Measurements from ENCODE around the gene EML3. TPM values are rescaled to one million over a fixed set of nuclear protein-coding genes. Genes with fewer than 3 reads are reported as not detected.
"Not testable (repeated sequence)": the region's sequence is repeated elsewhere in the genome, so short reads cannot be mapped to it uniquely, and the experiment has no call there.

Gene EML3
- total RNA-seq, 6 donors from 2014 or later: 31.0 to 148 (median 71.0) TPM

- Histone ChIP-seq H3K9me3 (no peaks in the 10 kb centered on the region), H3K4me3 (no peak overlapping the region), H3K27me3 (no peaks in the 10 kb centered on the region), H3K36me3 (peaks cover 8 to 53% (median 43%) of the 10 kb centered on the region in 4 donors), H3K4me1 (peaks cover 37 to 44% (median 38%) of the 10 kb centered on the region in 4 donors), H3K27ac (peak overlapping the region; percentile 74 to 84 (median 78))
- 39 to 52% methylated on average over 2 of the region's 2 CpGs for WGBS, 2 donors
- peak; percentile 86 to 94 for ATAC-seq (ENCODE audit: low FRiP score in 2 of 2)
- DNase-seq: peak in 1 of 2 donors; percentile 96
- TF ChIP-seq POLR2AphosphoS5 (IDR thresholded peaks at IDR 0.05) (peak; percentile 54 to 77), POLR2A (IDR thresholded peaks at IDR 0.05) (no peak), EP300 (IDR thresholded peaks at IDR 0.05) (peak in 2 of 4 donors; percentile 38 to 43), CTCF (IDR thresholded peaks at IDR 0.05) (peak; percentile 79 to 92 (median 86))
Measured at GRCh38 chr11:62560566-62561103, 51.9 kb downstream of the EML3 start.

- not testable (repeated sequence) for H3K27me3 ChIP-seq; H3K4me3 ChIP-seq; ATAC-seq (ENCODE audit: low FRiP score in 2 of 2); H3K9me3 ChIP-seq; DNase-seq
- 84 to 96% methylated on average over 5 of the region's 5 CpGs for WGBS, 2 donors
- H3K4me1 ChIP-seq: peaks cover 47 to 54% (median 48%) of the 10 kb centered on the region in 4 donors
- peak overlapping the region; percentile 52 to 84 (median 70) for H3K27ac ChIP-seq
- H3K36me3 ChIP-seq: peaks cover 8 to 43% (median 34%) of the 10 kb centered on the region in 4 donors
Measured at GRCh38 chr11:62559626-62560025, 52.9 kb downstream of the EML3 start.

GRCh38 chr11:62559204-62559603 is 53.4 kb downstream of the EML3 start:
- Histone ChIP-seq H3K4me1 (peaks cover 51 to 58% (median 52%) of the 10 kb centered on the region in 4 donors), H3K27ac (peak overlapping the region; percentile 52 to 84 (median 70)), H3K36me3 (peaks cover 8 to 43% (median 34%) of the 10 kb centered on the region in 4 donors), H3K4me3 (no peak overlapping the region), H3K9me3 (no peaks in the 10 kb centered on the region), H3K27me3 (no peaks in the 10 kb centered on the region)
- TF ChIP-seq CTCF (IDR thresholded peaks at IDR 0.05) (no peak), POLR2AphosphoS5 (IDR thresholded peaks at IDR 0.05) (no peak), EP300 (IDR thresholded peaks at IDR 0.05) (no peak), POLR2A (IDR thresholded peaks at IDR 0.05) (no peak)
- ATAC-seq (ENCODE audit: low FRiP score in 2 of 2): no peak
- DNase-seq: no peak
- WGBS, 2 donors: 89 to 91% methylated on average over 8 of the region's 8 CpGs

GRCh38 chr11:62558669-62559068 is 53.9 kb downstream of the EML3 start:
- Histone ChIP-seq H3K4me3 (no peak overlapping the region), H3K27ac (peak overlapping the region in 2 of 4 donors; percentile 32 to 92), H3K4me1 (peaks cover 57 to 64% (median 58%) of the 10 kb centered on the region in 4 donors), H3K36me3 (peaks cover 8 to 38% (median 31%) of the 10 kb centered on the region in 4 donors), H3K9me3 (no peaks in the 10 kb centered on the region), H3K27me3 (no peaks in the 10 kb centered on the region)
- 91 to 95% methylated on average over 9 of the region's 9 CpGs for WGBS, 2 donors
- ATAC-seq (ENCODE audit: low FRiP score in 2 of 2) (no peak), DNase-seq (no peak)
- TF ChIP-seq POLR2AphosphoS5 (IDR thresholded peaks at IDR 0.05): no peak
- no peak for TF ChIP-seq POLR2A (IDR thresholded peaks at IDR 0.05)
- no peak for TF ChIP-seq EP300 (IDR thresholded peaks at IDR 0.05)
- no peak for TF ChIP-seq CTCF (IDR thresholded peaks at IDR 0.05)

- Histone ChIP-seq H3K27ac (peak overlapping the region; percentile 92 to 98 (median 95)), H3K4me1 (peaks cover 73 to 80% (median 74%) of the 10 kb centered on the region in 4 donors), H3K36me3 (peaks cover 8 to 22% (median 19%) of the 10 kb centered on the region in 4 donors), H3K4me3 (peak overlapping the region in 1 of 4 donors; percentile 39), H3K27me3 (no peaks in the 10 kb centered on the region), H3K9me3 (no peaks in the 10 kb centered on the region)
- no peak for DNase-seq
- 39 to 44% methylated on average over 3 of the region's 3 CpGs for WGBS, 2 donors
- TF ChIP-seq POLR2A (IDR thresholded peaks at IDR 0.05) (no peak), POLR2AphosphoS5 (IDR thresholded peaks at IDR 0.05) (no peak), EP300 (IDR thresholded peaks at IDR 0.05) (no peak), CTCF (IDR thresholded peaks at IDR 0.05) (no peak)
- ATAC-seq (ENCODE audit: low FRiP score in 2 of 2): no peak
Measured at GRCh38 chr11:62556875-62557631, 55.5 kb downstream of the EML3 start.

Measured in upper lobe of left lung (tissue), 6 donors.